ENCODE data around the gene SBF2.

The SBF2 gene

DNA sequence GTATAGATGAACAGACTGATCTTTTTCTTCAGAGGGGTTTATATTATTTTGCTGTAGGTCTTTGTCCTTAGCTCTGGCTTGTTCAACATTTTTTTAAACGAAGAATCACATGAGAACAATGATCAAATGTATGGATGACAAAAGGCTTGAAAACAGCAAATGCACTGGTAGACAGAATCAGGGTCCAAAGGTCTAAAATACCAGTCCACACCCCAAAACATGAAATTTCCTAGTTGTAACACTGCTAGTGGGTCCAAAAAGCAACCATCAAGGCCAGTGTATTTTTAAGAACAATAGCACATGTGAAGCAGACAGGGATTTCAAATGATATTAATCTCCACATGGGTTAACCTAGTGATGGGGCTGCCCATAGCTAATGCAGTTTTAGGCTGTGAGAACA lies 468.1 kb downstream of the SBF2 start:
- Mint-ChIP-seq H3K36me3 (no peaks in the 10 kb centered on the region), H3K4me3 (no peak overlapping the region), H3K9me3 (no peaks in the 10 kb centered on the region), H3K27ac (no peak overlapping the region), H3K4me1 (no peaks in the 10 kb centered on the region), H3K27me3 (no peaks in the 10 kb centered on the region)
- no peak for DNase-seq
- CTCF ChIA-PET: interaction anchor here (0.7 kb wide), 1 partner anchor 138 kb away, joined by 3 read pairs; no protein-coding TSS in a partner anchor

GRCh38 chr11:9825315-9825714 lies 468.7 kb downstream of the SBF2 start:
- H3K27ac Mint-ChIP-seq: no peak overlapping the region

GRCh38 chr11:9823887-9824385 lies 470.1 kb downstream of the SBF2 start:
- no peaks in the 10 kb centered on the region for H3K27me3 Mint-ChIP-seq
- DNase-seq: no peak
- no peak overlapping the region for H3K4me3 Mint-ChIP-seq
- no peaks in the 10 kb centered on the region for H3K9me3 Mint-ChIP-seq
- no peaks in the 10 kb centered on the region for H3K4me1 Mint-ChIP-seq
- CTCF ChIA-PET: no interaction called here
- H3K36me3 Mint-ChIP-seq: no peaks in the 10 kb centered on the region
- H3K27ac Mint-ChIP-seq: no peak overlapping the region

More at GRCh38 chr11:9825315-9825714, 468.7 kb downstream of the SBF2 start:
- no peaks in the 10 kb centered on the region for H3K27me3 Mint-ChIP-seq
- H3K4me3 Mint-ChIP-seq: no peak overlapping the region
- H3K9me3 Mint-ChIP-seq: no peaks in the 10 kb centered on the region
- CTCF ChIA-PET: no interaction called here
- no peaks in the 10 kb centered on the region for H3K36me3 Mint-ChIP-seq
- DNase-seq: no peak
- no peaks in the 10 kb centered on the region for H3K4me1 Mint-ChIP-seq

- Mint-ChIP-seq H3K4me1 (no peaks in the 10 kb centered on the region), H3K9me3 (no peaks in the 10 kb centered on the region), H3K27ac (no peak overlapping the region), H3K27me3 (no peaks in the 10 kb centered on the region), H3K36me3 (no peaks in the 10 kb centered on the region), H3K4me3 (no peak overlapping the region)
- DNase-seq: no peak
- CTCF ChIA-PET: no interaction called here
Observed at GRCh38 chr11:9823439-9823838, 470.6 kb downstream of the SBF2 start.

GRCh38 chr11:9821008-9821752 lies 472.8 kb downstream of the SBF2 start:
- CTCF ChIA-PET: no interaction called here
- Mint-ChIP-seq H3K36me3 (no peaks in the 10 kb centered on the region), H3K4me1 (no peaks in the 10 kb centered on the region), H3K27me3 (no peaks in the 10 kb centered on the region), H3K9me3 (no peaks in the 10 kb centered on the region), H3K4me3 (no peak overlapping the region), H3K27ac (no peak overlapping the region)
- DNase-seq: no peak

GRCh38 chr11:9820260-9820659 lies 473.8 kb downstream of the SBF2 start:
- no peak overlapping the region for H3K27ac Mint-ChIP-seq
- CTCF ChIA-PET: no interaction called here
- H3K9me3 Mint-ChIP-seq: no peaks in the 10 kb centered on the region

GRCh38 chr11:9817191-9817590 lies 476.8 kb downstream of the SBF2 start:
- CTCF ChIA-PET: interaction anchor here (0.9 kb wide), 1 partner anchor 160 kb away, joined by 3 read pairs; no protein-coding TSS in a partner anchor
- Mint-ChIP-seq H3K9me3 (no peaks in the 10 kb centered on the region), H3K27ac (no peak overlapping the region), H3K4me3 (no peak overlapping the region), H3K4me1 (no peaks in the 10 kb centered on the region), H3K36me3 (no peaks in the 10 kb centered on the region), H3K27me3 (no peaks in the 10 kb centered on the region)
- no peak for DNase-seq

More at GRCh38 chr11:9820260-9820659, 473.8 kb downstream of the SBF2 start:
- Mint-ChIP-seq H3K4me3 (no peak overlapping the region), H3K36me3 (no peaks in the 10 kb centered on the region), H3K4me1 (no peaks in the 10 kb centered on the region), H3K27me3 (no peaks in the 10 kb centered on the region)
- DNase-seq: no peak

DNA sequence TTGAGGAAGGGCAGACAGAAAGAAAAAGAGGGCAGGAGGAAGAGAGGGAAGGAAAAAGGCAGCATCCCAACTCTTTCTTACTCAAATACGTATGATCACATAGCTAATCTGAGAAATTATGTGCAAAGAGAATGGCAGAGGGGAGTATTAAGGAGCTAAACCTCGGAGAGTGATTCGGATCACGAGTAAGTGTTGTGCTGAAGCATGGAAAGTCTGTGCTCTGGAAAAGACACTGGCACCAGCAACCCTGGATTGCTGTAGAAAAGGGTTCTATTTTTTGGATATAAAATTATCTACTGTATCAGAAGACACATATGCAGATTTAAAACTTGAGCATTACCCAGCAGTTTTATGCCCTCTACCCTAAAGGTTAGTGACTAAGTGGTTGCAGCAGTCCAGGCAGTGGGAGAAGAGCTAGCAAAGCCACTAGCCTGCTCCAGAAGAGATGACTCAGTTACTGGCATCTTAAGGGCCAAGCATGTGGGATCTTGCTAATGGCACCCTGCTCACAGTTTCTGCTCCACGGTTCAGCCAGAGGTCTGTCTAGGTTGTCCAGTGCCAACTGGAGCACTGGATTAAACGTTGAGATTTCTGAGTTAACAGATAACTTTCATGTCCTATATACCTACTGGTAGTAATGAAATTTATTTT lies 478.4 kb downstream of the SBF2 start:
- H3K4me3 Mint-ChIP-seq: no peak overlapping the region
- no peaks in the 10 kb centered on the region for H3K9me3 Mint-ChIP-seq
- H3K4me1 Mint-ChIP-seq: no peaks in the 10 kb centered on the region
- CTCF ChIA-PET: interaction anchor here (1.4 kb wide), 1 partner anchor 157 kb away, joined by 4 read pairs; no protein-coding TSS in a partner anchor
- no peaks in the 10 kb centered on the region for H3K27me3 Mint-ChIP-seq
- no peak for DNase-seq
- H3K36me3 Mint-ChIP-seq: no peaks in the 10 kb centered on the region
- no peak overlapping the region for H3K27ac Mint-ChIP-seq

- Mint-ChIP-seq H3K9me3 (no peaks in the 10 kb centered on the region), H3K4me3 (no peak overlapping the region), H3K27me3 (no peaks in the 10 kb centered on the region), H3K4me1 (no peaks in the 10 kb centered on the region), H3K36me3 (no peaks in the 10 kb centered on the region), H3K27ac (no peak overlapping the region)
- DNase-seq: no peak
- CTCF ChIA-PET: interaction anchor here (0.6 to 1.4 kb wide), 2 partner anchors 158 to 492 kb away, joined by 3 to 4 read pairs; no protein-coding TSS in a partner anchor
Observed at GRCh38 chr11:9814108-9814507, 479.9 kb downstream of the SBF2 start.

- Mint-ChIP-seq H3K36me3 (no peaks in the 10 kb centered on the region), H3K27me3 (no peaks in the 10 kb centered on the region), H3K27ac (no peak overlapping the region), H3K9me3 (no peaks in the 10 kb centered on the region), H3K4me3 (no peak overlapping the region), H3K4me1 (no peaks in the 10 kb centered on the region)
- CTCF ChIA-PET: no interaction called here
- no peak for DNase-seq
Observed at GRCh38 chr11:9808943-9809342, 485.1 kb downstream of the SBF2 start.

DNA sequence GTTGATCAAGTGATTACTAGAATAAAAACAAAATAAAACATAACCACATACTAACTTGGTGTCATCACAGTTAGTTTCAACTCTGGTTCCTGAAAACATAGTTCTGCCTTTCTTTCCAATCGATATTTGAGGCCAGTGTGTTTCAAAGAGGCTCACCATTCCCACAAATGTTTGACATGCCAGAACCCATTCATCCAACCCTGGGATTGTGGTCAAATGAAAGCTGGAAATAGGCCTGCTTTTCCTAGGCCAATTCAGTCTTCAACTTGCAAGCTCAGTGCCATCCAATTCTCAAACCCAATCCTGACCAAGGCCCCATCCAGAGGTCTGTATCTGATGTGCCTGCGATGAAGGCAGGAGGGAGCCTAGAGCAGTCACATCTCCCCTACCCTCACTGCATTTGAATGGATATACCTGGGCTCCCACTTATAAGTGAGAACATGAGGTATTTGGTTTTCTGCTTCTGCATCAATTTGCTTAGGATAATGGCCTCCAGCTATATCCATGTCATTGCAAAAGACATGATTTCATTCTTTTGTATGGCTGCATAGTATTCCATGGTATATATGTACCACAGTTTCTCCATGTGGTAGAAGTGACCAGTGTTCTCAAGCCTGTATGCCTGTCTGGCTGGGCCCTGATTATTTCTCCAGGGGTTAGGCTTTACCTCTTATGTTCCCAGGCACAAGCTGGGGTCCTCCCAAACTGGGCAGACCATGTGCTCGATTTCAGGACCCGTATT lies 486.9 kb downstream of the SBF2 start:
- CTCF ChIA-PET: no interaction called here
- Mint-ChIP-seq H3K9me3 (no peaks in the 10 kb centered on the region), H3K27ac (no peak overlapping the region), H3K27me3 (no peaks in the 10 kb centered on the region), H3K4me3 (no peak overlapping the region), H3K4me1 (no peaks in the 10 kb centered on the region), H3K36me3 (no peaks in the 10 kb centered on the region)
- no peak for DNase-seq

DNA sequence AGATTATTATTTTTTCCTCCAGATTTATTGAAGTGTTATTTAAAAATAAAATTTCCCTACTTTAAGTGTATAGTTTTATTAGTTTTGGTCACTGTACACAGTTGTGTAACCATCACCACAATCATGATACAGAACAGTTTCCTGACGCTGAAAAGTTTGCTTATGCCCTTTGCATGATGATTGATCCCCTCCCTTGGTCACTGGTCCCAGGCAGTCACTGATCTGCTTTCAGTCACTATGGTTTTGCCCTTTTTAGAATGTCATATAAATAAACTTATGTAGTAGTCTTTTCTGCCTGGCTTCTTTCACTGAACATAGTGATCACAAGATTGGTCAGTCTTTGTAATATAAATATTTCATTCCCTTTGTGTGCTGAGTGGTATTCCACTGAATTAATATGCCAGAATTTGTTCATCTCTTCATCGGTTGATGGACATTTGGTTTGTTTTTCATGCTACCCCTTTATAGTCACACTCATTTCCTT lies 489.6 kb downstream of the SBF2 start:
- no peaks in the 10 kb centered on the region for H3K27me3 Mint-ChIP-seq
- H3K4me3 Mint-ChIP-seq: no peak overlapping the region
- CTCF ChIA-PET: interaction anchor here (0.7 kb wide), 1 partner anchor 116 kb away, joined by 3 read pairs; no protein-coding TSS in a partner anchor
- no peaks in the 10 kb centered on the region for H3K9me3 Mint-ChIP-seq
- DNase-seq: no peak
- no peak overlapping the region for H3K27ac Mint-ChIP-seq
- H3K4me1 Mint-ChIP-seq: no peaks in the 10 kb centered on the region
- H3K36me3 Mint-ChIP-seq: no peaks in the 10 kb centered on the region

- Mint-ChIP-seq H3K27ac (no peak overlapping the region), H3K36me3 (no peaks in the 10 kb centered on the region), H3K4me1 (no peaks in the 10 kb centered on the region), H3K9me3 (no peaks in the 10 kb centered on the region), H3K4me3 (no peak overlapping the region), H3K27me3 (no peaks in the 10 kb centered on the region)
- no peak for DNase-seq
- CTCF ChIA-PET: no interaction called here
Observed at GRCh38 chr11:9803685-9804418, 490.2 kb downstream of the SBF2 start.

All from activated naive CD4-positive, alpha-beta T cell treated with anti-CD3 and anti-CD28 coated beads, Interleukin-2, amount 10 ng/mL, durations not matched to agents 7 days and 5 days (primary cell).